Activated B cell treated with CpG ODN at 0.5 μM for 24 hours (primary cell): Measurements from ENCODE around the gene MYOM3. TPM values are rescaled to one million over a fixed set of nuclear protein-coding genes. Genes with fewer than 3 reads are reported as not detected.

Experiments used
- ATAC-seq: fragments of 200-7000 bp; cut with Tn5 transposase; one replicate; pipeline ENCODE4 v1.10.0; 2021; ENCODE audit warnings: low read depth, mild to moderate bottlenecking, moderate library complexity
- CTCF ChIA-PET: fragments of 350-600 bp; sonication (Branson Sonifier 250); formaldehyde crosslinking; loops from one replicate; lab custom pipeline; 2021; ENCODE audit warnings: antibody characterized with exemption; lab: Charles Lee
- POLR2A ChIA-PET: fragments of 350-600 bp; sonication (Branson Sonifier 250); formaldehyde crosslinking; loops from one replicate; lab custom pipeline; 2021; ENCODE audit warnings: antibody characterized with exemption; lab: Charles Lee
- DNase-seq: peaks from one replicate; pipeline ENCODE4 v3.0.0; 2022
- H3K27ac Mint-ChIP-seq: one replicate; pipeline ENCODE4 v1.8.0; 2020; ENCODE audit warnings: mixed read lengths
- H3K27me3 Mint-ChIP-seq: one replicate; pipeline ENCODE4 v1.8.0; 2021; ENCODE audit warnings: mixed read lengths
- H3K36me3 Mint-ChIP-seq: one replicate; pipeline ENCODE4 v1.8.0; 2021; ENCODE audit warnings: low read depth, mixed read lengths
- H3K4me1 Mint-ChIP-seq: one replicate; pipeline ENCODE4 v1.8.0; 2021; ENCODE audit warnings: mixed read lengths
- H3K4me3 Mint-ChIP-seq: one replicate; pipeline ENCODE4 v1.8.0; 2020; ENCODE audit warnings: mild to moderate bottlenecking, mixed read lengths
- H3K9me3 Mint-ChIP-seq: one replicate; pipeline ENCODE4 v1.8.0; 2020; ENCODE audit warnings: mixed read lengths
- CTCF ChIP-seq: fragments of 200-600 bp; IDR thresholded peaks from one replicate; pipeline ENCODE4 v1.8.0; 2022; ENCODE audit warnings: antibody characterized with exemption, mild to moderate bottlenecking
- intact Hi-C: fragments of 100-400 bp; cut with micrococcal nuclease; formaldehyde crosslinking; loops from one replicate; pipeline ENCODE4 v1.15.1; 2024
- total RNA-seq: library from RNA; stranded (reverse); gene quantifications from 2 replicates; pipeline ENCODE4 v1.2.3, GENCODE V29; 2022

MYOM3 gene
- total RNA-seq, 1 donor from 2014 or later, result not detected

- intact Hi-C loops, result loop anchor here (1.0 kb wide), 1 partner anchor 45 kb away; no protein-coding TSS in a partner anchor
Observed at GRCh38 chr1:24075590-24075854, 36.4 kb downstream of the MYOM3 start.

GRCh38 chr1:24074817-24075589 is 36.9 kb downstream of the MYOM3 start:
- ATAC-seq (no peak), DNase-seq (no peak)
- H3K4me1 Mint-ChIP-seq, result no peaks in the 10 kb centered on the region
- POLR2A ChIA-PET, result no interaction called here
- TF ChIP-seq CTCF, result no peak
- no peaks in the 10 kb centered on the region for H3K9me3 Mint-ChIP-seq
- intact Hi-C loops, result loop anchor here (1.0 kb wide), 1 partner anchor 45 kb away; no protein-coding TSS in a partner anchor
- H3K4me3 Mint-ChIP-seq, result no peak overlapping the region
- H3K27me3 Mint-ChIP-seq, result peaks cover 3% of the 10 kb centered on the region
- H3K36me3 Mint-ChIP-seq, result no peaks in the 10 kb centered on the region
- CTCF ChIA-PET, result no interaction called here
- no peak overlapping the region for H3K27ac Mint-ChIP-seq

More at GRCh38 chr1:24075590-24075854, 36.4 kb downstream of the MYOM3 start:
- H3K9me3 Mint-ChIP-seq, result no peaks in the 10 kb centered on the region
- no peak overlapping the region for H3K27ac Mint-ChIP-seq
- ChIA-PET CTCF (no interaction called here), POLR2A (no interaction called here)
- DNase-seq, result no peak
- no peaks in the 10 kb centered on the region for H3K36me3 Mint-ChIP-seq
- peaks cover 3% of the 10 kb centered on the region for H3K27me3 Mint-ChIP-seq
- H3K4me1 Mint-ChIP-seq, result no peaks in the 10 kb centered on the region
- no peak overlapping the region for H3K4me3 Mint-ChIP-seq
- TF ChIP-seq CTCF, result no peak
- no peak for ATAC-seq

GRCh38 chr1:24074196-24074595 is 37.7 kb downstream of the MYOM3 start:
- Mint-ChIP-seq H3K36me3 (no peaks in the 10 kb centered on the region), H3K27ac (no peak overlapping the region), H3K4me3 (no peak overlapping the region), H3K27me3 (peaks cover 3% of the 10 kb centered on the region), H3K4me1 (no peaks in the 10 kb centered on the region), H3K9me3 (no peaks in the 10 kb centered on the region)
- intact Hi-C loops, result no loop called here
- CTCF ChIA-PET, result no interaction called here
- no peak for DNase-seq
- TF ChIP-seq CTCF, result no peak
- no peak for ATAC-seq
- POLR2A ChIA-PET, result no interaction called here

GRCh38 chr1:24071941-24072340 is 40.0 kb downstream of the MYOM3 start:
- H3K9me3 Mint-ChIP-seq, result no peaks in the 10 kb centered on the region
- CTCF ChIA-PET, result interaction anchor here (0.8 to 2.7 kb wide), 4 partner anchors 10 to 515 kb away, joined by 3 to 41 read pairs (median 6); no protein-coding TSS in a partner anchor
- peaks cover 2% of the 10 kb centered on the region for H3K27me3 Mint-ChIP-seq
- no peak overlapping the region for H3K4me3 Mint-ChIP-seq
- TF ChIP-seq CTCF, result no peak
- POLR2A ChIA-PET, result no interaction called here
- no peak overlapping the region for H3K27ac Mint-ChIP-seq
- ATAC-seq (no peak), DNase-seq (no peak)
- intact Hi-C loops, result loop anchor here (2.0 kb wide), 2 partner anchors 79 to 131 kb away; no protein-coding TSS in a partner anchor
- H3K4me1 Mint-ChIP-seq, result no peaks in the 10 kb centered on the region
- H3K36me3 Mint-ChIP-seq, result no peaks in the 10 kb centered on the region

GRCh38 chr1:24070821-24071393 is 41.0 kb downstream of the MYOM3 start:
- no peaks in the 10 kb centered on the region for H3K9me3 Mint-ChIP-seq
- TF ChIP-seq CTCF, result peak; percentile 85
- H3K27ac Mint-ChIP-seq, result no peak overlapping the region
- DNase-seq (peak; percentile 51), ATAC-seq (peak; percentile 96)
- intact Hi-C loops, result loop anchor here (1.0 to 2.0 kb wide), 4 partner anchors 80 to 516 kb away; no protein-coding TSS in a partner anchor
- no peaks in the 10 kb centered on the region for H3K4me1 Mint-ChIP-seq
- H3K36me3 Mint-ChIP-seq, result no peaks in the 10 kb centered on the region
- H3K4me3 Mint-ChIP-seq, result no peak overlapping the region
- peaks cover 2% of the 10 kb centered on the region for H3K27me3 Mint-ChIP-seq
- CTCF ChIA-PET, result interaction anchor here (1.0 to 2.7 kb wide), 3 partner anchors 129 to 516 kb away, joined by 4 to 41 read pairs (median 7); no protein-coding TSS in a partner anchor
- POLR2A ChIA-PET, result interaction anchor here (0.7 kb wide), 1 partner anchor 116 kb away, joined by 3 read pairs; the partner anchor contains the start of gene IFNLR1
